Right ventricle myocardium inferior (tissue), 1 donor: Measurements from ENCODE around the gene ERVFRD-1. TPM values are rescaled to one million over a fixed set of nuclear protein-coding genes. Genes with fewer than 3 reads are reported as not detected.

Source experiments
- ATAC-seq: fragments of 200-7000 bp; cut with Tn5 transposase; one replicate; pipeline ENCODE4 v1.9.1; 2020; ENCODE audit warnings: mild to moderate bottlenecking, moderate library complexity
- DNase-seq: peaks from one replicate; pipeline ENCODE4 v3.0.0; 2021; ENCODE audit errors: missing footprints
- intact Hi-C: fragments of 100-400 bp; cut with DNase I; formaldehyde crosslinking; loops from one replicate; pipeline ENCODE4 v1.11.0; 2022
- long read RNA-seq: library from polyadenylated mRNA; unstranded; transcript quantifications from one replicate; pipeline ENCODE4 v2.0.0, GENCODE V29; 2021
- total RNA-seq: library from RNA; stranded (reverse); fragmentation: NEBNext Ultra II Directional; extraction: Animal tissue kit (Norgen Biotek cat#: 25700); gene quantifications from one replicate; pipeline ENCODE4 v1.2.1, GENCODE V29; 2021
- donor health status: DM: no; HTN: yes; CAD: no; lungs with severe emphysema.

The ERVFRD-1 gene, protein sequence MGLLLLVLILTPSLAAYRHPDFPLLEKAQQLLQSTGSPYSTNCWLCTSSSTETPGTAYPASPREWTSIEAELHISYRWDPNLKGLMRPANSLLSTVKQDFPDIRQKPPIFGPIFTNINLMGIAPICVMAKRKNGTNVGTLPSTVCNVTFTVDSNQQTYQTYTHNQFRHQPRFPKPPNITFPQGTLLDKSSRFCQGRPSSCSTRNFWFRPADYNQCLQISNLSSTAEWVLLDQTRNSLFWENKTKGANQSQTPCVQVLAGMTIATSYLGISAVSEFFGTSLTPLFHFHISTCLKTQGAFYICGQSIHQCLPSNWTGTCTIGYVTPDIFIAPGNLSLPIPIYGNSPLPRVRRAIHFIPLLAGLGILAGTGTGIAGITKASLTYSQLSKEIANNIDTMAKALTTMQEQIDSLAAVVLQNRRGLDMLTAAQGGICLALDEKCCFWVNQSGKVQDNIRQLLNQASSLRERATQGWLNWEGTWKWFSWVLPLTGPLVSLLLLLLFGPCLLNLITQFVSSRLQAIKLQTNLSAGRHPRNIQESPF
- 0.14 TPM for total RNA-seq
- long read RNA-seq = 0 reads

DNA sequence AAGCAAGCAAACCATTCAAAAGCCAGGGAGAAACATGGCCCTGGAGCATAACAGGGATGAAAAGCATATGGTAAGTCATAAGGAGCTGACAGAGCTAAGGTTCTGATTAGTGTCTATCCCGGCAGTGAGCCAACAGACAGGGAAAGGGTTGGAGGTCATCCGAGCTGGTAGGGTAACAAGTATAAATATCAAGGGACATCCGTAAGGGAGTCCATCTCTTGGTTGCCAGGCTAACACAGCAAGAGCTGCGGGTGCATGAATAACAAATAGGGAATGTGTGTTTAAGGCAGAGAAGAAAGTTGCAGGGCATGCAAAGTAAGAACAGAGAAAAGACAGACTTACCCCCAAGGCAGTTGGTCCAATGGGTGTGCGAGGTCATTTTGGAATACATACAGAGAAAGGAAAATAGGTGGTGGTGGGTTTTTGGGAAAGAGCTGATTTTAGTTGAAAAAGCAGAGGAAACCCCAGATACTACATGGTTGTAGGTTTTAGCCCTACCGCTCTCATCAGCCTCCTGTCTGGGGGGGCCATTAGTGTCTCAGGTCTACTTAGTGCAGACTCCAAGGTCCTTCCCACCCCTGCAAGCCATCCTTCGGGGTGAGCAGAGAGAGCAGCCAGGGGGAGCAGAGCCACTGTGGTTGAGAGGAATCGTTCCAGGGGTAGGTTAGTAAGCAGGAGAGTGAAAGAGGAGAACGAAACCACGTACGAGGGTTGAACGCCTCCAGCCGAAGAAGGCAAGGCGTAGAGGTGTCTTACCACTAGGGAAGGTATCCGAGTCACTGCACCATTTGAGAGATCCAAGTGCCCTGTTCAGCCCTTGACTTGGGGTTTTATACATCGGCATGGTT lies at the start of gene ERVFRD-1:
ERVFRD-1 (minus strand) TSS at position 805 of the 848 bp plus-strand sequence. CDS start 6,415 bp downstream, outside the sequence.
- intact Hi-C loops = no loop called here
- ATAC-seq (no peak), DNase-seq (no peak)

DNA sequence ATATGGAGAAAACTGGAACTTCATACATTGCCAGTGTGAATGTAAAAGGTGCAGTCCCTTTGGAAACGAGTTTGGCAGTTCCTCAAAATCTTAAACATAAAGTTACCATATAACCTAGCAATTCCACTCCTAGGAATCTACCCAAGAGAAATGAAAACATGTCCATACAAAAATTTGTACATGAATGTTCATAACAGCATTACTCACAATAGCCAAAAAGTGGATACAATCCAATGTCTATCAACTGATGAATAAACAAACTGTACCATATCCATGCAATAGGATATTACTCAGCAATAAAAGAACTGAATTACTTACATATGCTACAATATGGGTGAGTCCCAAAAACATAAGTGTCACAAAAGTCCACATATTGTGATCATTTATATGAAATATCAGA lies 48.7 kb upstream of the ERVFRD-1 start:
- ATAC-seq (no peak), DNase-seq (no peak)
- intact Hi-C loops = no loop called here

DNA sequence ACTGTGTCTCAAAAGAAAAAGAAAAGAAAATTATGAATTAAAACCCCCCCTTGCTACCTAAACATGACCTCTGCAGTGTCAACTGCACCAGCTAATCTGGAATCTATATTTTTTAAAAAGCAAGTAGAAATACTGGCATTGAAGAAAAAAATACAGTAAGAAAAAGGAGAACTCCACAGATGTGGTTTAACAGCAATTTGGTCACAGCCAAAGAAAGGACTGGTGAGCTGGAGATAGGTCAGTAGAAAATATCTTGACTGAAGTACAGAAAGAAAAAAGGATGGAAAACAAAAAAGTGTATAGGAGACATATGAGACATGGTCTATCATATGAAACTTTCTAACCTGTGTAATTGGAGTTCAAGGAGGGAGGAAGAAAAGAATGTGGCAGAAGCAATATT lies 44.1 kb upstream of the ERVFRD-1 start:
- DNase-seq (no peak), ATAC-seq (no peak)
- intact Hi-C loops = no loop called here

DNA sequence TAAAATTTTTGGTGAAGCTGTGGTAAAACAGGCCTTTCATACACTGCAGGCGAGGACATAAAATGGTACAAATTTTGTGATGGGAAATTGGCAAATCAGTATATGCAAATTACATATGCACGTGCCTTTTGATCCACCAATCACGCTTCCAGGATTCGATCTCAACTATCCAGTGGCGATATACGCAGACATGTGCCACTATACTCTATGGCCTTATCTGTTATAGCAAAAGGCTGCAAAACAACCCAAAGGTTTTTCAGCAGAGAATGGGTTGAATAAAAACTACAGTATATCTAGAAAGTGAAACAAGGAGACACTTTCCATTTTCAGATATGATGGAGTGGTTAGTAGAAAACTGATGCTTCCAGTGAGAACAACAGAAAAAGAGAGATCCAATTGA lies 41.9 kb upstream of the ERVFRD-1 start:
- DNase-seq = no peak
- ATAC-seq = no peak
- intact Hi-C loops = no loop called here

DNA sequence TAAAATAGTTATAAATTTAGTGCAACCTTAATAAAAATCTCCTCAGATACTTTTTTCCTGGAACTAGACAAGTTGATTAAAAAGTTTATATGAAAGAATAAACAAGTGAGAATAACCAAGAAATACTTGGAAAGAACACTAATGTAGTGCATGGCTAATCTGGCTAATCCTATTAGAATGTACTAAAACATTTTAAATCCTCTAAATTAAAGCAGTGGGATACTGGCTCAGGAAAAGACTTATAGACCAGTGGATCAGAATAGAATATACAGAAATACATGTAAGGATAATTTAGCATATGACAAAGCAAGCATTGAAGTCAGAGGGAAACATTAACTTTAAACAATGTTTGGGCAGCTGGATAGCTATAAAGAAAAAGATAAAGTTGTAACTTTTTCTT lies 41.1 kb upstream of the ERVFRD-1 start:
- intact Hi-C loops = no loop called here
- no peak for DNase-seq
- ATAC-seq = no peak

DNA sequence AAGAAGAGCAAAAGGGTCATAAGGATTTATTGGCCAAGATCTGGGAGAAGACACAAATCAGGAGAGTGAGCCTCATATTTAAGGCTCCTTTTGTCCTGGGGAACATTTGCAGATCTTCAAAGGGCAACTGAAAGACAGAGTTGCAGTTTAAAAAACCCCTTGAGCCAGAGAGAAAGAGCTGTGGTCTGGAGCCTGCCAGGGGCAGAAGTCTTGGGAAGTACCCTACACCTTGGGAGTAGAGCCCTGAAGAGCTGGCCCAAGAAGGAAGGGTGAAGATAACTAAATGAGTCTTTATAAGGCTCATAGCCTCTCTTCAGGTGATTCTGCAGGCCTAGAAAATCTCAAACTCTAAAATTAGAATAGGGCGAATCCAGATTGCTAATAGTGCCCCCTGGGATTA lies 40.0 kb upstream of the ERVFRD-1 start:
- DNase-seq (no peak), ATAC-seq (no peak)
- intact Hi-C loops = no loop called here

DNA sequence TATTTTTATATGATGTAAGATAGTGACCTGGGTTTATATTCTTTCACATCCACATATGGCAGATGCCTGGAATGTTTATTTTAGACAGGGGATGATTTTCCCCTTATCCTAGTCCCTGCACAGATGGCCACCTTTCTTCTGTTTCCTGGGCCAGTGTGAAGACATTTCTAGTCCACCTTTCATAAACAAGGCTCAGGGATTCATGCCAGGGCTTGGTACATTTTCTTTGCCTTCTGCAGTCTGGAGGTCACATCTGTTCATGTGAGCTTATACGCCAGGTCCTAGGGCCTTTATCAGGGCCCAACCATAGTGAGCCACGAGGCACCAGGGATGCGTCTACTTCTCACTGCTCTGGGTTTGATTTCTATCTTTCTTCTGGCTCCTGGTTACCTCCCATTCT lies 38.0 kb upstream of the ERVFRD-1 start:
- DNase-seq = no peak
- ATAC-seq = no peak
- intact Hi-C loops = no loop called here

DNA sequence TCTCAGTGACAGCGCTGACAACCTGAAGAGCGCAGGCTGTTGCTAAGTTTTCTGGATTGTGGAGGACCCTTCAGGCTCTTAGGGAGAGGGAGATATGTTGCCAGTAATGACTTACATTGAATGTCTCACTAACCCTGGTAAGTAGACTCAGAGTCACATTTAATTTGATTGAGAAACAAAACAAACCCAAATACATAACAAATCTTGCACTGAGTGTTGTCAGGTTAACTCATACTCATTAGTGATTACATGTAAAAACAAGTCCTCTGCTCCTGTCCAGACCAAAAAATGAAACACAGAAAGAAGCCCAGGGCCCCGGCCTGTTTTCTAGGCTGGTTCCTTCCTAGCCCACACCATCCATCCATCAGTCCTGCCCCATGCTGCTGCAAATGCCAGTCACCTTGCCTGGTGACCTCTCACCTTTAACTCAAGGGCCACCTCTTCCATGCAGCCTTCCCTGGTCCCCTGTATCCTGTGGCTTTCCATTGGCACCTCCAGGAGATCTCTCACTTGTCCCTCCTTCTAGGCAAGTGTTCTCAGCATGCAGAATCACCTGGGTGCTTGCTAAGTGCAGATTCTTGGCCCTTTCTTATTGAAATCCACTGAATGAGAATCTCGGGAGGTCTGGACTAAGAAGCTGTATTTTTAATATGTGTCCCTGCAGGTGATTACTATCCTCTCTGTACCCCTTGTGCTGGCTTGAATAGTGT lies 34.7 kb upstream of the ERVFRD-1 start:
- intact Hi-C loops = no loop called here
- no peak for ATAC-seq
- no peak for DNase-seq

DNA sequence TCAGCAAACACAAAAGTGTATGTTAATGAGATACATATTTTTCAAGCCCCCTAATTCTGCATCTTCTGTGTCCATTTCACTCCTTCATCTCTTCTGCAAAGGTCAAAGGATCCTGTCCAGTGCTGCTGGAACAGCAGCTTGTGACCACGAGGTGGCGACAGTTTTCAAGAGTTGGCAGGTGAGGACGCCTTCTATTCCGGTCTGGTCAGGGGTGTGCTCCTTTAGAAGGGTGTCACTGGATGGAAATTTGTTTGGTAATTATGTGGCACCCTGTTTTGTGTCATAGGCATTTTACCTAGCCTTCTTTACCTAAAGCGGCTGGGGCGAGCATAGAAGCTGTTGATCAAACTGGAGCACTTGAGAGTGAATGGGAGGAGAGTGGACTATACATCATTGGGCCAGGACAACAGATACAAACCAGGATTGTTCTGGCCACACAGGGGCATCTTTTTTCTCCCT lies 32.9 kb upstream of the ERVFRD-1 start:
- ATAC-seq = peak; percentile 89
- intact Hi-C loops = loop anchor here (1.0 to 2.0 kb wide), 2 partner anchors 352 to 430 kb away; no protein-coding TSS in a partner anchor
- peak; percentile 72 for DNase-seq

DNA sequence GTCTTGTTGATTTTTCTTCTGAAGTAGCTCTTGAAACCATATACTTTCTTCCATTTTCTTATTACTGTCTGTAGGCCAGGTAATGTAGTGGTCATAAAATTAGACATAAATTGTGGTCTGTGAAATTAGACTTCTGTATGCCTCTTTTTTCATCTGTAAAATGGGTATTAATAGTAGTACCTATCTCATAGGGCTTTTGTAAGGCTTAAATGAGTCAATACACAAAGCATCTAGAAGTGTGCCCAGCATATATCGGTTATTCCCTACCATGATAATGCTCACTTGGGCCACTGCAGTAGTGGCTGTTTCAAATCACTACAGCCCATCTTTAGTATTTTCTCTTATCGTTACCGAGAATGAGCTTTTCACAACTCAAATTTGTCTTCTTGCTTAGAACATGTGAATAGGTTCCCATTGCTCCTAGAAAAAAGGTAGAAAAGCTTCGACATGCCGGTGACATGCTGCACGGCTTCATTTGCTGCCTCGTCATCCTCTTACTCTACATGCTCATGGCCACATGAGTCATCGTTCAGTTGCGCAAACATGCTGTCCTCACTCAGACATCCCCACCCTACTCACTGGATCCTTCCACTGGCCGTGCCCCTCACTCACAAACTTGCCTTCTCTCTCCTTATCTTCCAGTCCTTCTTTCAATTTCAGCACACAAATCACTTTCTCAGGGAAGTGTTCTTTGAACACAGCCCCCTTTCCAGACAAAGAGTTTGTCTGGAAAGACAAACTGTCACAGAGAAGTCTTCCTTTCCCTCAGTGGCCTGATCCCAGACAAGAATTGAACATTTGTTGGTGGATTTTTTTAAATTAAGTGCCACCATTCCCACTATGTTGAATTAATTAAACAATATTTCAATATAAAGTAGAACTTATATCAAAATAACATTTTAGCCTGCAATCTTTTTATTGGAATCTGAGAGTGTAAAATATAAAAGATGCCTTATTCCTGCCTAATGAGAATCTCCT lies 32.2 kb upstream of the ERVFRD-1 start:
- peak; percentile 82 for ATAC-seq
- peak; percentile 87 for DNase-seq
- intact Hi-C loops = loop anchor here (1.0 to 2.0 kb wide), 2 partner anchors 353 to 431 kb away; no protein-coding TSS in a partner anchor

DNA sequence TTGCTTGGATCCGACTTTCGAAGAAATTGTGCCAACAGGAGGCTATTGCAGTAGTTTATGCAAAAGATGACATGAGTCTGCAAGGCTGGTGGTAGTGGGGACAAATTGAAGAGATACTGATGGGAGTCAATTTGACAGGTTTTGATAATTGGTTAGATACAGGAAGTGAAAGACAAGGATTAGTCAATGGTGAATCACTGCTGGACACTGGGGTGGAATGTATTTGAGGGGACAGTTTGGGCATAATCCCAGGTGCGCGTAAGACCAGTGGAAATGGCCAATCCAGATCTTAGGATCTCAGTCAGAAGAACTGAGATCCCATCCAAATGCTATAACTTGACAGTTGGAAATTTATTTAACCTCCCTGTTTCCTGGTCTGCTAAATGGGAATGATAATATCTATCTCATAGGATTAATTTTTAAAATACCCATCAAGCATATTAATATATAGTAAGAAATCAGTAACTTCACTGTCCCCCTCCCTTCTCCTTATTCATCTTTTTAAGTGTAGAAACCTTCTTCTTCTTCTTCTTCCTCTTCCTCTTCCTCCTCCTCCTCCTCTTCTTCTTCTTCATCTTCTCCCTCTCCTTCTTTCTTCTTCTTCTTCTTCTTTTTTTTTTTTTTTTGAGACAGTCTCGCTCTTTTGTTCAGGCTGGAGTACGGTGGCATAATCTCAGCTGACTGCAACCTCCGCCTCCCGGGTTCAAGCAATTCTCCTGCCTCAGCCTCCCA lies 30.9 kb upstream of the ERVFRD-1 start:
- no peak for DNase-seq
- intact Hi-C loops = no loop called here
- no peak for ATAC-seq

DNA sequence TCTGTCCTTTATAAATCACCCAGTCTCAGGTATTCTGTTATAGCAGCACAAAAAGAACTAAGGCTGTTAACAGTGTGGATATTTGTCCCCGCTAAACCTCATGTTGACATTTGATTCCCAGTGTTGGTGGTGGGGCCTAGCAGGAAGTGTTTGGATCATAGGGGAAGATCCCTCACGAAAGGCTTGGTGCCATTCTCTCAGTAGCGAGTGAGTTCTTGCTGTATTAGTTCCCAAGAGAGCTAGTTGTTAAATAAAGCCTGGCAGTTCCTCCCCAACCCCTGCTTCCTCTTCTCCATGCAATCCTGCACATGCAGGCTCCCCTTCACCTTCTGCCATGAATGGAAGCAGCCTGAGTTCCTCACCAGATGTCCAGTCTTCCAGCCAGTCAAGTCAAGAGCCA lies 29.8 kb upstream of the ERVFRD-1 start:
- no peak for ATAC-seq
- intact Hi-C loops = no loop called here
- DNase-seq = no peak

DNA sequence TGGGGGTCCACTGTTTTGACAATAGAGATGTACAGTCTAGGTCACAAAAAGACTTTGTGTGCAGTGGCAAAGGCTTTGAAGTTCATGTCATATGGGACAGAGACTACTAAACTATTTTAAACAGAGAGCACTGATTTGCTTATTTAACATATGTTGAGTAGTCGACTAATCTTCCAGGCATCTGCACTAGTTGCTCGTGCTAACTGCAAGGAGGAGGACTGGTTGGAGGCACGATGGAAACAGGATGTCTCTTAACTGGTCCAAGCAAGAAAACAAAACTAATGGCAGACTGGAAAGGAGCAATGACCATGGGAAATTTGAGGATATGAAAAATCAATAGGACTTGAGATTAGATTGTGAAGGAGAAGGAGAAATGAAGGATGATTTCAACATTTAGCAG lies 28.5 kb upstream of the ERVFRD-1 start:
- ATAC-seq = no peak
- no peak for DNase-seq
- intact Hi-C loops = no loop called here

DNA sequence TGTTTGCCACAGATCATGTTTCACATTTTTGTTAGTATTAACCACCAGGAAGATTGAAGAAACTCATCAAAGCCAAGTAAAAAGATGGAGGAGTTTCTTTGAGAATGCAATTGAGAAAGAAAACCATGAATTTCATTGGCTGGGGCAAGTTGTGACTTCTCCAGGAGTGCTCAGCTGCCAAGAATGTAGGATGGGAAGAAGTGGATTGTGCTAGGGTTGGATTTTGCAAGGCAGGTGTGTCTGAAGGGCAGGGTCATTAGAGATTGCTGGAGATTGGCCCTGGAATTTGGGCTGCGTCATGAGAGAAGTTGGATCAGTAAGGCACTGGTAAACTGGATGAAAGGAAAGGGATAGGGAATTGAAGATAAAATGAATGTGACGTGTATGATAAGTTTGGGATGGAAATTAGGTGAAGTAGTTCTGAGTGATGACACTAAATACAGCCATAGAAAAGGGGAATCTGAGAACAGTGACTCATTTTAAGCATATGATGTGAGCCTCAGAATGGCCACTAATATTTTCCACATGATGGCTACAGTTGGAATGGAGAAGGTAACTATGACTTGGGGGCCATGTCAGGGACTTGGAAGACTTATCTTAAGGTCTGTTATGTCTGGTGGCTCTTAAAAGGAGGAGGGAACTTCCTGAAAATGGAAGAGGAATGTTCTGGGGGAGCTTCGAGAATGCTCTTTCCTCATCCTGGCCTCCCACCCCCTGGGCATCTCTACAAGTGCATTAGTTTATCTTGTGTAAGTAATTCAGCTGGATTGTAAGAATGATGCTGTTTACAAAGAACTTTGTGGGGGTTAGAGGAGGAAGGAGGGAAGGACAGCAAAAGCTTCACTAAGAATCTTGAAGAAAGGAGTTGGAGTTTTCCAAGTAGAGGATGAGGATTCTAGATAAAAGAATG lies 27.8 kb upstream of the ERVFRD-1 start:
- intact Hi-C loops = no loop called here
- DNase-seq = no peak
- no peak for ATAC-seq

DNA sequence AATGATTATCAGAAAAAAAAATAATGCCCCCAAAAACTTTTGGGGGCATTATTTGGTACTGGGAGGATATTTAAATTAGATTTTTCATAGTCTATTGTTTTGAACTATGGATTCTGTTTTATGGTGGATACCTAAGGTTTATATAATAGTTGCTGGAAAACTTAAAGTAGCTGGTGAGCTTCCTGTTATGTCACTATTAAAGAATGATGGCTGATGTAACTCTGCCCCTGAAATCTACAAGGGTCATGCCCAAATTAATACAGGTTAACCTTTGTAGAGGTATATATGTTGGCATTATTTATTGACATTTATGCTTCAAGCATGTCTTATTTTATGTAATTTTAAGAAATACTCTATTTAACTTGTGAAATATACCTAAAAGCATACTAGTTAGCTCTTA lies 25.3 kb upstream of the ERVFRD-1 start:
- intact Hi-C loops = no loop called here
- no peak for DNase-seq
- ATAC-seq = no peak

DNA sequence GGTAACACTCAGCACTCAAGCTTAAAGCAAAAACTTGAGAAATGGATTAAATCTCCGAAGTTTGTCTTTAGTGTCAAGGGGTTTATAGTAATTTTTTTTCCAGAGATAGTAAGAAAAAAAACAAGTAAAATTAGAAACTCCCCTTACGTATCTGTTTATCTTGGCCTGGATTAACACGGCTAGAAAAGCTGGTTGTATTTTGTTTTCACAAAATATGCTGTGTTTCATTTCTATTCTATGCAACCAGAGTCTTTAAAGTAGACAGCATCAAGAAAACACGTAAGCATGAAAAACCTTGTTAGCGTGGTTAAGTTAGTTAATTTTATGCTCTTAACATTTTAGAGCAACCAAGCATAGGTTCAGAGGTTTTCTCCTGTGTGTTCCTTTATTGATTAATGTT lies 21.8 kb upstream of the ERVFRD-1 start:
- no peak for ATAC-seq
- intact Hi-C loops = no loop called here
- no peak for DNase-seq
